Progenitor cell of endocrine pancreas (in vitro differentiated cells): ENCODE measurements around the gene SWSAP1. TPM values are rescaled to one million over a fixed set of nuclear protein-coding genes. Genes with fewer than 3 reads are reported as not detected.

Experiments
- DNase-seq: peaks from one replicate; pipeline ENCODE4 v3.0.0; 2021; ENCODE audit warnings: low spot score; ENCODE audit not compliant: unreplicated experiment
- H3K27ac Mint-ChIP-seq: 2 replicates; pipeline ENCODE4 v1.8.0; 2021; ENCODE audit warnings: mild to moderate bottlenecking, moderate library complexity, mixed read lengths
- H3K27me3 Mint-ChIP-seq: 2 replicates; pipeline ENCODE4 v1.8.0; 2021; ENCODE audit warnings: mixed read lengths
- H3K36me3 Mint-ChIP-seq: 2 replicates; pipeline ENCODE4 v1.8.0; 2022; ENCODE audit warnings: mixed read lengths; ENCODE audit not compliant: insufficient read depth
- H3K4me1 Mint-ChIP-seq: 2 replicates; pipeline ENCODE4 v1.8.0; 2021; ENCODE audit warnings: low read depth, mixed read lengths
- H3K4me3 Mint-ChIP-seq: 2 replicates; pipeline ENCODE4 v1.8.0; 2021; ENCODE audit warnings: low read depth, mild to moderate bottlenecking, moderate library complexity, mixed read lengths
- H3K9me3 Mint-ChIP-seq: 2 replicates; pipeline ENCODE4 v1.8.0; 2021; ENCODE audit warnings: low read depth, mixed read lengths
- CTCF ChIP-seq: fragments of 200-600 bp; sonication (generic); IDR thresholded peaks from one replicate; pipeline ENCODE4 v1.5.0; 2021; ENCODE audit warnings: antibody characterized with exemption, mild to moderate bottlenecking; ENCODE audit not compliant: unreplicated experiment
- total RNA-seq: library from RNA; stranded (reverse); gene quantifications from 2 replicates; pipeline ENCODE4 v1.2.1, GENCODE V29; 2021

Gene SWSAP1
- total RNA-seq, 1 donor from 2014 or later, result 3.2 TPM

GRCh38 chr19:11370744-11371143 lies 3.7 kb upstream of the SWSAP1 start:
- TF ChIP-seq CTCF, result no peak
- DNase-seq, result no peak
- Mint-ChIP-seq H3K27ac (no peak overlapping the region), H3K27me3 (no peaks in the 10 kb centered on the region), H3K4me3 (no peak overlapping the region), H3K4me1 (peaks cover 5% of the 10 kb centered on the region), H3K9me3 (no peaks in the 10 kb centered on the region), H3K36me3 (peaks cover 2% of the 10 kb centered on the region)

- peaks cover 3% of the 10 kb centered on the region for H3K36me3 Mint-ChIP-seq
- TF ChIP-seq CTCF, result no peak
- no peaks in the 10 kb centered on the region for H3K9me3 Mint-ChIP-seq
- peaks cover 7% of the 10 kb centered on the region for H3K4me1 Mint-ChIP-seq
- H3K27me3 Mint-ChIP-seq, result no peaks in the 10 kb centered on the region
- DNase-seq, result peak; percentile 37
- no peak overlapping the region for H3K4me3 Mint-ChIP-seq
- H3K27ac Mint-ChIP-seq, result no peak overlapping the region
Observed at GRCh38 chr19:11373166-11373884, 1.1 kb upstream of the SWSAP1 start.

GRCh38 chr19:11373885-11374432 lies 507 bp upstream of the SWSAP1 start:
- no peaks in the 10 kb centered on the region for H3K27me3 Mint-ChIP-seq
- H3K9me3 Mint-ChIP-seq, result no peaks in the 10 kb centered on the region
- no peak for TF ChIP-seq CTCF
- H3K36me3 Mint-ChIP-seq, result peaks cover 3% of the 10 kb centered on the region
- no peak overlapping the region for H3K27ac Mint-ChIP-seq
- no peak for DNase-seq
- peaks cover 7% of the 10 kb centered on the region for H3K4me1 Mint-ChIP-seq
- no peak overlapping the region for H3K4me3 Mint-ChIP-seq

- no peak for TF ChIP-seq CTCF
- DNase-seq, result no peak
- Mint-ChIP-seq H3K27ac (no peak overlapping the region), H3K9me3 (no peaks in the 10 kb centered on the region), H3K36me3 (peaks cover 3% of the 10 kb centered on the region), H3K4me1 (peaks cover 7% of the 10 kb centered on the region), H3K4me3 (no peak overlapping the region), H3K27me3 (no peaks in the 10 kb centered on the region)
Observed at GRCh38 chr19:11375143-11375948, 880 bp downstream of the SWSAP1 start.

GRCh38 chr19:11377237-11377636 lies 2.8 kb downstream of the SWSAP1 start:
- DNase-seq, result no peak
- H3K4me3 Mint-ChIP-seq, result no peak overlapping the region

More at GRCh38 chr19:11377237-11377636, 2.8 kb downstream of the SWSAP1 start:
- Mint-ChIP-seq H3K4me1 (peaks cover 15% of the 10 kb centered on the region), H3K27me3 (peaks cover 6% of the 10 kb centered on the region), H3K9me3 (no peaks in the 10 kb centered on the region), H3K27ac (no peak overlapping the region), H3K36me3 (peaks cover 3% of the 10 kb centered on the region)
- TF ChIP-seq CTCF, result no peak
